Endodermal cell (in vitro differentiated cells): ENCODE results near the gene EIF5A. TPM values are rescaled to one million over a fixed set of nuclear protein-coding genes. Genes with fewer than 3 reads are reported as not detected.

ENCODE experiments used
- DNase-seq: peaks from one replicate; pipeline ENCODE4 v3.0.0-alpha.2; 2017
- H3K27ac ChIP-seq: 2 replicates; pipeline ENCODE4 v1.5.1; 2013; ENCODE audit warnings: mild to moderate bottlenecking, low read depth, low read length, moderate library complexity
- H3K27me3 ChIP-seq: 2 replicates; pipeline ENCODE4 v1.6.1; 2013; ENCODE audit warnings: mild to moderate bottlenecking, low read length, moderate library complexity; ENCODE audit not compliant: insufficient read depth, control insufficient read depth, poor library complexity, severe bottlenecking
- H3K36me3 ChIP-seq: 2 replicates; pipeline ENCODE4 v1.7.0; 2013; ENCODE audit warnings: mild to moderate bottlenecking, low read length, moderate library complexity; ENCODE audit not compliant: control insufficient read depth, insufficient read depth
- H3K4me1 ChIP-seq: one replicate; pipeline ENCODE4 v1.7.0; 2013; ENCODE audit warnings: low read length; ENCODE audit not compliant: control insufficient read depth, insufficient read depth
- H3K4me3 ChIP-seq: 2 replicates; pipeline ENCODE4 v1.5.1; 2013; ENCODE audit warnings: mild to moderate bottlenecking, low read length, moderate library complexity
- H3K9ac ChIP-seq: 2 replicates; pipeline ENCODE4 v1.6.1; 2013; ENCODE audit warnings: mild to moderate bottlenecking, low read length, moderate library complexity; ENCODE audit not compliant: poor library complexity, severe bottlenecking; ENCODE audit errors: extremely low read depth
- H3K9me3 ChIP-seq: 2 replicates; pipeline ENCODE4 v1.6.1; 2013; ENCODE audit warnings: mild to moderate bottlenecking, low read length, moderate library complexity; ENCODE audit not compliant: control insufficient read depth
- H3K27ac Mint-ChIP-seq: 2 replicates; pipeline ENCODE4 v1.8.0; 2020; ENCODE audit warnings: mixed read lengths
- H3K27me3 Mint-ChIP-seq: 2 replicates; pipeline ENCODE4 v1.8.0; 2021; ENCODE audit warnings: mild to moderate bottlenecking, mixed read lengths; ENCODE audit not compliant: insufficient read depth
- H3K36me3 Mint-ChIP-seq: 2 replicates; pipeline ENCODE4 v1.8.0; 2020; ENCODE audit warnings: low read depth, mixed read lengths
- H3K4me1 Mint-ChIP-seq: 2 replicates; pipeline ENCODE4 v1.8.0; 2020; ENCODE audit warnings: mixed read lengths
- H3K4me3 Mint-ChIP-seq: 2 replicates; pipeline ENCODE4 v1.8.0; 2020; ENCODE audit warnings: mild to moderate bottlenecking, moderate library complexity, mixed read lengths
- H3K9me3 Mint-ChIP-seq: 2 replicates; pipeline ENCODE4 v1.8.0; 2020; ENCODE audit warnings: mild to moderate bottlenecking, mixed read lengths
- WGBS, 2 experiments: methylation state at CpG; one replicate each; pipeline versions ENCODE4 v1.1.5 to v1.1.7; 2013; ENCODE audit warnings: missing lambda C conversion rate in 2 of 2, mixed read lengths in 1 of 2; ENCODE audit not compliant: insufficient coverage in 1 of 2, insufficient read length in 1 of 2; 5-methylcytosine and 5-hydroxymethylcytosine counted together
- total RNA-seq, 2 donors: library from RNA; stranded (reverse); fragmentation: NEBNext Ultra II Directional in 1 of 2; extraction: Animal tissue kit (Norgen Biotek cat#: 25700) in 1 of 2; gene quantifications; 2 replicates in 1 of 2; 3 replicates in 1 of 2; pipeline ENCODE4 v1.2.1, GENCODE V29; 2021
- TF ChIP-seq, protein P1 (sequence below): fragments of 200-600 bp; sonication (generic); conservative IDR thresholded peaks from 2 replicates; pipeline ENCODE4 v1.5.0; 2021; ENCODE audit warnings: antibody characterized with exemption, mild to moderate bottlenecking

EIF5A gene
- total RNA-seq, 2 donors from 2014 or later, result 488 to 556 TPM

DNA sequence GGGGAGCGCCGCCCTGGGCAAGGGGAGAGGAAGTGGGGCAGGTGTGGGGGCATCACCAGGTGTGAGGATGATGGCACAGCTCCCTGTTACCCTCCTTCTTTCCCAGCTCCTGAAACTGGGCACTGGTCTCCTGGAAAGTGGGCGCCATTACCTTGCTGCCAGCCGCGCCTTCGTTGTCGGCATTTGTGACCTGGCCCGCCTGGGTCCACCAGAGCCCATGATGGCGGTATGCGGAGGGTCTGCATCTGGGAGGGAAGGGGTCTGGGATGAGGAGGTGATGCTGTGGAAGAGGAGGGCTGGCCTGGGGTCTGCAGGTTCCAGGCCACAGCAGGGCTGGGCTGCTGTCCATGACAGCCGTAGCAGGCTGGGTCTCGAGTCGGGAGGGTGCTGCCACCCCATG is 34.4 kb downstream of the EIF5A start:
- no peak overlapping the region for H3K27ac ChIP-seq
- H3K4me3 ChIP-seq, result no peak overlapping the region
- no peaks in the 10 kb centered on the region for H3K9me3 ChIP-seq
- H3K9me3 Mint-ChIP-seq, result no peaks in the 10 kb centered on the region
- H3K9ac ChIP-seq, result no peak overlapping the region
- H3K27me3 ChIP-seq, result no peaks in the 10 kb centered on the region
- H3K4me3 Mint-ChIP-seq, result no peak overlapping the region
- no peaks in the 10 kb centered on the region for H3K36me3 ChIP-seq
- no peak overlapping the region for H3K27ac Mint-ChIP-seq
- WGBS, 2 experiments, result 94 to 96% methylated on average over 5 to 13 of the region's 13 CpGs
- no peaks in the 10 kb centered on the region for H3K36me3 Mint-ChIP-seq
- no peak for DNase-seq
- peaks cover 5% of the 10 kb centered on the region for H3K4me1 Mint-ChIP-seq
- no peaks in the 10 kb centered on the region for H3K4me1 ChIP-seq
- TF ChIP-seq, protein P1, sequence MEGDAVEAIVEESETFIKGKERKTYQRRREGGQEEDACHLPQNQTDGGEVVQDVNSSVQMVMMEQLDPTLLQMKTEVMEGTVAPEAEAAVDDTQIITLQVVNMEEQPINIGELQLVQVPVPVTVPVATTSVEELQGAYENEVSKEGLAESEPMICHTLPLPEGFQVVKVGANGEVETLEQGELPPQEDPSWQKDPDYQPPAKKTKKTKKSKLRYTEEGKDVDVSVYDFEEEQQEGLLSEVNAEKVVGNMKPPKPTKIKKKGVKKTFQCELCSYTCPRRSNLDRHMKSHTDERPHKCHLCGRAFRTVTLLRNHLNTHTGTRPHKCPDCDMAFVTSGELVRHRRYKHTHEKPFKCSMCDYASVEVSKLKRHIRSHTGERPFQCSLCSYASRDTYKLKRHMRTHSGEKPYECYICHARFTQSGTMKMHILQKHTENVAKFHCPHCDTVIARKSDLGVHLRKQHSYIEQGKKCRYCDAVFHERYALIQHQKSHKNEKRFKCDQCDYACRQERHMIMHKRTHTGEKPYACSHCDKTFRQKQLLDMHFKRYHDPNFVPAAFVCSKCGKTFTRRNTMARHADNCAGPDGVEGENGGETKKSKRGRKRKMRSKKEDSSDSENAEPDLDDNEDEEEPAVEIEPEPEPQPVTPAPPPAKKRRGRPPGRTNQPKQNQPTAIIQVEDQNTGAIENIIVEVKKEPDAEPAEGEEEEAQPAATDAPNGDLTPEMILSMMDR, result no peak
- H3K27me3 Mint-ChIP-seq, result no peaks in the 10 kb centered on the region

DNA sequence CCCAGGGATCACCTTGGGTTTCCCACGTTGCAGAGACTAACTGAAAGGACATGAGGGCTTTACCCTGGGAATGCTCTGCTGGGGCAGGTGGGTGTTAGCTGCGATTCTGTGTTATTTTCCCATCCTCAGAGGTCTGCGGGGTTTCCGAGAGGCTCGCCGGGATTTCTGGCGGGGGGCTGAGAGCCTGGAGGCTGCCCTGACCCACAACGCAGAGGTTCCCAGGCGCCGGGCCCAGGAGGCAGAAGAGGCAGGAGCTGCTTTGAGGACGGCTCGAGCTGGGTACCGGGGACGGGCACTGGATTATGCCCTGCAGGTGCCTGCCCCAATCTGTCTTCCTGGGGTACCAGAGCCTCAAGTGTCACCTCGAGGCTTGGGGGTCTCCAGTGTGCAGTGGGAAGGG is 35.8 kb downstream of the EIF5A start:
- H3K27ac Mint-ChIP-seq, result no peak overlapping the region

GRCh38 chr17:7346761-7347614 is 39.6 kb downstream of the EIF5A start:
- Histone ChIP-seq H3K36me3 (no peaks in the 10 kb centered on the region), H3K9ac (no peak overlapping the region), H3K9me3 (no peaks in the 10 kb centered on the region), H3K27ac (no peak overlapping the region), H3K4me3 (no peak overlapping the region), H3K4me1 (no peaks in the 10 kb centered on the region), H3K27me3 (no peaks in the 10 kb centered on the region)
- no peaks in the 10 kb centered on the region for H3K9me3 Mint-ChIP-seq
- H3K4me3 Mint-ChIP-seq, result no peak overlapping the region
- H3K27ac Mint-ChIP-seq, result no peak overlapping the region
- peaks cover 9% of the 10 kb centered on the region for H3K4me1 Mint-ChIP-seq
- WGBS, 2 experiments, result 85 to 89% methylated on average over 8 to 18 of the region's 18 CpGs
- H3K36me3 Mint-ChIP-seq, result no peaks in the 10 kb centered on the region
- no peak for DNase-seq
- peaks cover 2% of the 10 kb centered on the region for H3K27me3 Mint-ChIP-seq
- TF ChIP-seq, protein P1, result no peak

More for the DNA sequence above, 35.8 kb downstream of the EIF5A start:
- Mint-ChIP-seq H3K36me3 (no peaks in the 10 kb centered on the region), H3K27me3 (no peaks in the 10 kb centered on the region), H3K4me3 (no peak overlapping the region), H3K9me3 (no peaks in the 10 kb centered on the region), H3K4me1 (no peaks in the 10 kb centered on the region)
- H3K4me3 ChIP-seq, result no peak overlapping the region
- H3K4me1 ChIP-seq, result no peaks in the 10 kb centered on the region
- no peaks in the 10 kb centered on the region for H3K27me3 ChIP-seq
- no peak for DNase-seq
- TF ChIP-seq, protein P1, result no peak
- no peaks in the 10 kb centered on the region for H3K9me3 ChIP-seq
- no peak overlapping the region for H3K27ac ChIP-seq
- 90 to 95% methylated on average over 9 to 15 of the region's 15 CpGs for WGBS, 2 experiments
- H3K36me3 ChIP-seq, result no peaks in the 10 kb centered on the region
- no peak overlapping the region for H3K9ac ChIP-seq
